Heart left ventricle (tissue), 13 donors: ENCODE data around the gene ZNF341.

ENCODE experiments used
- POLR2A ChIP-seq, 2 donors: fragments of 450-650 bp; IDR thresholded peaks; one replicate each; pipeline ENCODE4 v1.6.1; 2017; ENCODE audit warnings: antibody characterized with exemption in 2 of 2, mild to moderate bottlenecking in 2 of 2, moderate library complexity in 2 of 2
- TF ChIP-seq, protein P1 (sequence below), 12 donors: fragments of 200-600 bp; sonication (generic) in 4 of 12; IDR thresholded peaks; one replicate each; pipeline versions ENCODE4 v1.5.0 to v1.8.0; 2018 to 2022; ENCODE audit warnings: antibody characterized with exemption in 12 of 12, mild to moderate bottlenecking in 5 of 12
- donor health status: ischemic (EF 13 %, LVEDD 7.1; RV severe dilation, severe dysfunction).
- donor health status: DM: no; HTN: yes; CAD: no.
- donor health status: DM: no; HTN: no; CAD: no.
- donor health status: ischemic (EF 25% LVEDD 6.9; RV normal size, moderate dysfunction).
- donor health status: ischemic (EF 25% LVEDD 5.7; RV mildly dilated, moderate dysfunction).
- donor health status: ischemic (EF 35%, LVEDD 5.7; RV mildly dilated, moderate dysfunction).
- donor health status: nonischemic (EF 11% LVEDD 7.7; RV severe dilation, severe dysfunction).
- donor health status: DM: yes; HTN: yes; CAD: no.
- donor health status: PGD.
- donor health status: ischemic (EF 29% LVEDD 5.4; RV normal size, mild dysfunction).
- donor health status: nonischemic (EF 23%, LVEDD 6.1; RV moderate dilation, normal function).

DNA sequence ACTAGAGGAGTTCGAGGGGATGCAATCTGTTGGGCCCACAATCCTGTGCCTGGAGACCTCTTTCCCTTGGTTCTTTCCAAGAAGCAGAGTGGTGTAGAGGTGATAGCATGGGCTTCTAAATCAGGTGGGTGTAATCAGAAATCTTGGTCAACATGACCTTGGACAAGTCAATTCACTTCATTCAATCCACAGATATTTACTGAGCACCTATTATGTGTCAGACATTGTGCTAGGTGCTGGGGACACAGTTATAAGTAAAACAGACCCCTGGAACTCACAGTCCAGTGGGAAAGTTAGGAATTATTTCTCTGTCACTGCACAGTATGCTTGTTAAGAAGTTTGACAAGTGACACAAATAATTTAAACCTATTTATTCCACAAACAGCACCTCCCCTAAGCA lies 42.3 kb upstream of the ZNF341 start:
- TF ChIP-seq, protein P1, sequence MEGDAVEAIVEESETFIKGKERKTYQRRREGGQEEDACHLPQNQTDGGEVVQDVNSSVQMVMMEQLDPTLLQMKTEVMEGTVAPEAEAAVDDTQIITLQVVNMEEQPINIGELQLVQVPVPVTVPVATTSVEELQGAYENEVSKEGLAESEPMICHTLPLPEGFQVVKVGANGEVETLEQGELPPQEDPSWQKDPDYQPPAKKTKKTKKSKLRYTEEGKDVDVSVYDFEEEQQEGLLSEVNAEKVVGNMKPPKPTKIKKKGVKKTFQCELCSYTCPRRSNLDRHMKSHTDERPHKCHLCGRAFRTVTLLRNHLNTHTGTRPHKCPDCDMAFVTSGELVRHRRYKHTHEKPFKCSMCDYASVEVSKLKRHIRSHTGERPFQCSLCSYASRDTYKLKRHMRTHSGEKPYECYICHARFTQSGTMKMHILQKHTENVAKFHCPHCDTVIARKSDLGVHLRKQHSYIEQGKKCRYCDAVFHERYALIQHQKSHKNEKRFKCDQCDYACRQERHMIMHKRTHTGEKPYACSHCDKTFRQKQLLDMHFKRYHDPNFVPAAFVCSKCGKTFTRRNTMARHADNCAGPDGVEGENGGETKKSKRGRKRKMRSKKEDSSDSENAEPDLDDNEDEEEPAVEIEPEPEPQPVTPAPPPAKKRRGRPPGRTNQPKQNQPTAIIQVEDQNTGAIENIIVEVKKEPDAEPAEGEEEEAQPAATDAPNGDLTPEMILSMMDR (IDR thresholded peaks at IDR 0.05): no peak
- TF ChIP-seq POLR2A (IDR thresholded peaks at IDR 0.05): no peak
